ENCODE data around the gene KLHL29.

Gene KLHL29

DNA sequence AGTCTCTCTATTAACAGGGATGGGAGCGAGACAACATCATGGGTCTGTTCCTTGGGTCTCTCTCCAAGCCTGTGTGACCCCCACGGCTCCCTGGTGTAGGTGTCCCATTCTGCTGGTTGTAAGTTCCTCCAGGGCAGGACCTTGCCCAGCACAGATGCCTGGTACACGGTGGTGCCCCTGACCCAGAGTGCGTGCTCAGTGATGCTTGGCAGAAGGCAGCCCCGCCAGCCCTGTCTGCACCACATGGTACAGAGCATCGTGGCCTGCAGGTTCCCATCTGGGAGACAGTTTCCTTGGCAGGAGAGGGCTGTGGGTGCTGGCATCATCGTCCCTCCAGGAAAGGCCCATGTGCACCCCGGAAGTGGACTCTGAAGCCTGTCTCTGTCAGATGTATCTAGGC, 249.0 kb downstream of the KLHL29 start:
- H3K4me3 ChIP-seq (ENCODE audit: low read depth, low read length) = no peak overlapping the region
- no peak for TF ChIP-seq CTCF (IDR thresholded peaks at IDR 0.05; ENCODE audit: borderline replicate concordance, insufficient read depth, low read depth, low read length)

DNA sequence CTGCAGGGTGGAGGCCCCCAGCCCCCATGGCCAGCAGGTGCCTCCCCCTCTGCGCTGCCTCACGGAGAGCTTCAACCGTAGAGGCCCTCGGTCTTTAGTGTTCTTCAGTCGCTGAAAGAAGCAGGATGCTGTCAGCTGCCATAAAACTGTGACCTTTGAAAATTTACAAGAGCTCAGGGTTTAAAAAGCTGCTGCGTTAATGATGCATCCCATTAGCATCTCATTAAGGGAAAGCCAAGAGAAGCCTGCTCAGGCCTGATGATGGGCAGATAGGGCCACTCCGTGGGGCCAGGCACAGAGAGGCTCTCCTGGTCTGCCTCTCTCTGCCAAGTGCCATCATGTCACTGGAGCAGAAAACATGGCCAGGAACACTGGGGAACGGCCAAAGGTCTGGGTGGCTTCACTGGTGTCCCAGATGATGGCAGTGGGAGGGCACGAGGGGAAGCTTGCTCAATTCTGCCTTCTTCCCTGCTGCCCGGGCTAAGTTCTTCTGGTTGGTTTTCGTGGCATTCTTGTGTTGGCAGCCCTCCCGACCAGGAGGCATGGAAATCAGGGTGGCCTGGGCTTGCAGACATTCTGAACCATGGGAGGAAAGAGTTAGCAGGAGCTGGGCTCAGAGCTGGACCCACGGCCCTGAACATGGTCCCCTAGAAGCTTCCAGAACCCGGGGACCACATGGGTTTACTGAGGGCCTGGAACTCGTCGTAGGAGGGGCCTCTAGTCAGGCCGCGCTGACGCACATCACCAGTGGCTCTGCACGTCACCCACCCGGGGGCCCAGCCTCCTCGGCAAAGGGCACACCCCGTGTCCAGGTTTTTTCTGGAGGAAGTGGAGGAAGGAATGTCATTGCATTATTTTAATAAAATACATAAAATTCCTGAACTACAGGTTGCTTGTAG, 250.7 kb downstream of the KLHL29 start:
- TF ChIP-seq CTCF (IDR thresholded peaks at IDR 0.05; ENCODE audit: borderline replicate concordance, insufficient read depth, low read depth, low read length) = no peak
- no peak overlapping the region for H3K4me3 ChIP-seq (ENCODE audit: low read depth, low read length)

- 0 out of 2 replicates have a peak, but pooled peaks have one; percentile 10 for TF ChIP-seq CTCF (IDR thresholded peaks at IDR 0.05; ENCODE audit: borderline replicate concordance, insufficient read depth, low read depth, low read length)
- H3K4me3 ChIP-seq (ENCODE audit: low read depth, low read length) = no peak overlapping the region
Measured at GRCh38 chr2:23636426-23636825, 251.4 kb downstream of the KLHL29 start.

GRCh38 chr2:23637011-23637778, 252.2 kb downstream of the KLHL29 start:
- TF ChIP-seq CTCF (IDR thresholded peaks at IDR 0.05; ENCODE audit: borderline replicate concordance, insufficient read depth, low read depth, low read length) = no peak
- H3K4me3 ChIP-seq (ENCODE audit: low read depth, low read length) = no peak overlapping the region

- no peak overlapping the region for H3K4me3 ChIP-seq (ENCODE audit: low read depth, low read length)
- TF ChIP-seq CTCF (IDR thresholded peaks at IDR 0.05; ENCODE audit: borderline replicate concordance, insufficient read depth, low read depth, low read length) = no peak
Measured at GRCh38 chr2:23639406-23639982, 254.5 kb downstream of the KLHL29 start.

- TF ChIP-seq CTCF (IDR thresholded peaks at IDR 0.05; ENCODE audit: borderline replicate concordance, insufficient read depth, low read depth, low read length) = no peak
- H3K4me3 ChIP-seq (ENCODE audit: low read depth, low read length) = no peak overlapping the region
Measured at GRCh38 chr2:23640711-23641110, 255.7 kb downstream of the KLHL29 start.
